K562 (cell line): ENCODE data around the gene PRPF8. TPM values are rescaled to one million over a fixed set of nuclear protein-coding genes. Genes with fewer than 3 reads are reported as not detected.

ENCODE experiments used
- ADNP ChIP-seq: fragments of 200-800 bp; sonication (Bioruptor generic); IDR thresholded peaks from 2 replicates; pipeline ENCODE4 v1.6.1; 2016; ENCODE audit warnings: missing genetic modification characterization, missing compliant biosample characterization
- ATF1 ChIP-seq, 2 experiments: fragments of 450-650 bp in 1 of 2; IDR thresholded peaks; 2 replicates each; pipeline ENCODE4 v1.6.1; 2016; ENCODE audit warnings: missing compliant biosample characterization in 1 of 2, missing genetic modification characterization in 1 of 2
- CBFB ChIP-seq: sonication (generic); formaldehyde crosslinking; IDR thresholded peaks from 2 replicates; pipeline ENCODE4 v1.4.0; 2020; ENCODE audit warnings: mild to moderate bottlenecking, missing genetic modification reagents
- E2F6 ChIP-seq, 2 experiments: IDR thresholded peaks; 2 replicates each; pipeline ENCODE4 v1.6.1; 2011; ENCODE audit warnings: borderline replicate concordance in 1 of 2, control low read depth in 1 of 2, low read depth in 1 of 2, low read length in 1 of 2, mild to moderate bottlenecking in 1 of 2, mixed read lengths in 1 of 2, moderate library complexity in 1 of 2; ENCODE audit not compliant: insufficient read depth in 1 of 2, insufficient read length in 1 of 2, poor library complexity in 1 of 2, severe bottlenecking in 1 of 2; ENCODE audit errors: extremely low read depth in 1 of 2
- EGR1 ChIP-seq: fragments of 450-650 bp; conservative IDR thresholded peaks from 2 replicates; pipeline ENCODE4 v1.6.1; 2017; ENCODE audit warnings: mild to moderate bottlenecking
- HLTF ChIP-seq: fragments of 450-650 bp; IDR thresholded peaks from 2 replicates; pipeline ENCODE4 v1.6.1; 2016
- L3MBTL2 ChIP-seq: fragments of 450-650 bp; IDR thresholded peaks from 2 replicates; pipeline ENCODE4 v1.6.1; 2016; ENCODE audit warnings: mild to moderate bottlenecking, moderate library complexity
- SAFB2 ChIP-seq: fragments of 200-400 bp; formaldehyde crosslinking; IDR thresholded peaks from 2 replicates; pipeline ENCODE4 v1.6.1; 2018; ENCODE audit warnings: borderline replicate concordance, low read length, low read depth, moderate library complexity; ENCODE audit not compliant: severe bottlenecking
- SMAD2 ChIP-seq: fragments of 150-350 bp; IDR thresholded peaks from 2 replicates; pipeline ENCODE4 v1.6.1; 2014; ENCODE audit warnings: low read depth, mild to moderate bottlenecking, low read length
- TBL1XR1 ChIP-seq, 2 experiments: IDR thresholded peaks; 2 replicates each; pipeline ENCODE4 v1.6.1; 2012; ENCODE audit warnings: improper control_type of control experiment in 2 of 2, low read length in 2 of 2, mild to moderate bottlenecking in 1 of 2
- TBP ChIP-seq: optimal IDR thresholded peaks from 2 replicates; pipeline ENCODE3; 2011; ENCODE audit warnings: low read depth, low read length, improper control_type of control experiment
- ZNF280B ChIP-seq: fragments of 250-450 bp; sonication (Bioruptor Pico); IDR thresholded peaks from 2 replicates; pipeline ENCODE4 v1.5.1; 2021; ENCODE audit warnings: mild to moderate bottlenecking
- ZNF583 ChIP-seq: fragments of 250-450 bp; sonication (Bioruptor Pico); IDR thresholded peaks from 2 replicates; pipeline ENCODE4 v1.4.0; 2020
- ZNF75A ChIP-seq: fragments of 450-650 bp; formaldehyde crosslinking; IDR thresholded peaks from 2 replicates; pipeline ENCODE4 v1.4.0; 2020; ENCODE audit warnings: mild to moderate bottlenecking
- polyA plus RNA-seq, 8 experiments: library from polyadenylated mRNA; depleted of rRNA in 4 of 8; stranded (reverse) in 5 of 8; unstranded in 3 of 8; fragments of >200 nt; fragmentation: Nextera tagmentation in 2 of 8; fragmentation: Illumina TruSeq in 1 of 8; extraction: Ambion mirVana in 2 of 8; extraction: Trizol in 1 of 8; gene quantifications; 2 replicates each; pipeline versions ENCODE4 v1.2.1 to v1.2.3, GENCODE V29; 2011 to 2014; ENCODE audit warnings: inconsistent platforms in 1 of 8, missing spikeins in 1 of 8
- total RNA-seq, 7 experiments: library from RNA; depleted of rRNA in 6 of 7; stranded (reverse); fragments of >200 nt in 6 of 7; fragmentation: Illumina TruSeq in 2 of 7; extraction: Trizol in 2 of 7; gene quantifications; 2 replicates each; pipeline versions ENCODE4 v1.2.1 to v1.2.3, GENCODE V29; 2011 to 2021; ENCODE audit warnings: low replicate concordance in 1 of 7
- TF ChIP-seq, protein P1 (sequence below): fragments of 250-450 bp; sonication (Bioruptor Pico); IDR thresholded peaks from 2 replicates; pipeline ENCODE4 v1.4.0; 2020; ENCODE audit warnings: mild to moderate bottlenecking, moderate library complexity
- TF ChIP-seq, protein P2 (sequence below): conservative IDR thresholded peaks from 2 replicates; pipeline ENCODE4 v1.6.1; 2011; ENCODE audit warnings: low read depth, mild to moderate bottlenecking, low read length; ENCODE audit not compliant: control insufficient read depth
- TF ChIP-seq, protein P3 (sequence below), 2 experiments: fragments of 150-350 bp in 1 of 2; IDR thresholded peaks; 2 replicates each; pipeline ENCODE4 v1.6.1; 2012 to 2016; ENCODE audit warnings: low read depth in 2 of 2, low read length in 2 of 2, mild to moderate bottlenecking in 1 of 2, moderate library complexity in 1 of 2
- TF ChIP-seq, protein P4 (sequence below): fragments of 250-450 bp; sonication (Bioruptor Pico); IDR thresholded peaks from 2 replicates; pipeline ENCODE4 v1.8.0; 2021; ENCODE audit warnings: moderate library complexity, mild to moderate bottlenecking, inconsistent platforms

The PRPF8 gene
- total and polyA plus RNA-seq, 9 of the 15 experiments (the other 6 are each of a cell fraction or from before 2014, with no cell fraction given), result 64.3 to 294 (median 85.9) TPM

DNA sequence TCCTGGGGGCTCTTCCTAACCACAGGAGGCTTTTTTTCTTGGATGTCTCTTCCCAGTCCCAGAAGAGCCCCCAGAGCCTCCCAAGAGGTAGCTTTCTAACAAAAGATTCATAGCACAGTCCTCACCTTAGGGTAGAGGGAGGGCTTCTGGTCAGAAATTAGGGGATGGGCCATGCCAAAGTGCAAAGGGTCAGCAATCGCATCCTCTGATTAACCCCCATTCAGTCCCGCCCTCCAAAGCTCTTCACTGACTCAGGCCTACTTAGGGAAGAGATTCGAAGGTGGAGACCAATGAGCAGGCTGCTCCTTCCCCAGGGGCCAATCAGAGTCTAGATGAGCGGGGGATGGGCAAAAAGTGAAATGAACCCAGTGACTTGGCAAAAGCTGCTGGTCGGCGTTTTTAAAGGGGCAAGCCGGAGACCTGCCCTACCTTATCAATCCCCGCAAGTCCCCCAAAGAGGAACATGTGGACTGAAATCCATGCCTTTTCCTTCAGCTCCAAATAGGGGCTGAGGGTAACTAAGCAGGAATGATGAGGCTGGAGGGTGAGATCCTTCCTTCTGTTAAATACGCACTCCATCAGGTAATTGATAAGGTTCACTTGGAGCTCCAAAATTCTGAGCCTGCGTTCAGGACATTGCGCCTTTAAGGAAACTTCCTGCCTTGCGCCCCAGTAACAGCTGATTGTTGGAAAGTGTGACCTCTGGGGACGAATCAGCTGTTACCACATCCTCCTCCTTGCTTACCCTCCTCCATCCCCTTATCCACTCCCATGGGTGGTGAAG lies 32.4 kb upstream of the PRPF8 start (continued):
- TF ChIP-seq, protein P1, sequence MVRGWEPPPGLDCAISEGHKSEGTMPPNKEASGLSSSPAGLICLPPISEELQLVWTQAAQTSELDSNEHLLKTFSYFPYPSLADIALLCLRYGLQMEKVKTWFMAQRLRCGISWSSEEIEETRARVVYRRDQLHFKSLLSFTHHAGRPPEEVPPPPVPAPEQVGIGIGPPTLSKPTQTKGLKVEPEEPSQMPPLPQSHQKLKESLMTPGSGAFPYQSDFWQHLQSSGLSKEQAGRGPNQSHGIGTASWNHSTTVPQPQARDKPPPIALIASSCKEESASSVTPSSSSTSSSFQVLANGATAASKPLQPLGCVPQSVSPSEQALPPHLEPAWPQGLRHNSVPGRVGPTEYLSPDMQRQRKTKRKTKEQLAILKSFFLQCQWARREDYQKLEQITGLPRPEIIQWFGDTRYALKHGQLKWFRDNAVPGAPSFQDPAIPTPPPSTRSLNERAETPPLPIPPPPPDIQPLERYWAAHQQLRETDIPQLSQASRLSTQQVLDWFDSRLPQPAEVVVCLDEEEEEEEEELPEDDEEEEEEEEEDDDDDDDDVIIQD, result no peak
- TF ChIP-seq TBL1XR1 (IDR thresholded peaks at IDR 0.05; ENCODE audit: low read length in 2 of 2) (peak; percentile 48 to 67; a peak in 1 of 4 replicates), SMAD2 (no peak), ATF1 (CRISPR knock-in tag; IDR thresholded peaks at IDR 0.05) (no peak), ATF1 (tag; IDR thresholded peaks at IDR 0.05) (peak; percentile 79), E2F6 (IDR thresholded peaks at IDR 0.05; ENCODE audit: borderline replicate concordance in 1 of 2, extremely low read depth in 1 of 2, insufficient read depth in 1 of 2, insufficient read length in 1 of 2, low read depth in 1 of 2, low read length in 1 of 2, poor library complexity in 1 of 2, severe bottlenecking in 1 of 2) (peak; percentile 20 to 47), EGR1 (no peak), L3MBTL2 (peak; percentile 69), SAFB2 (no peak), ZNF583 (CRISPR knock-in tag) (no peak), HLTF (no peak), TBP (peak; percentile 25), ZNF280B (CRISPR knock-in tag) (no peak), ADNP (no peak), CBFB (CRISPR knock-in tag) (0 out of 2 replicates have a peak, but pooled peaks have one; percentile 39), ZNF75A (CRISPR knock-in tag) (no peak)
- TF ChIP-seq, protein P2, sequence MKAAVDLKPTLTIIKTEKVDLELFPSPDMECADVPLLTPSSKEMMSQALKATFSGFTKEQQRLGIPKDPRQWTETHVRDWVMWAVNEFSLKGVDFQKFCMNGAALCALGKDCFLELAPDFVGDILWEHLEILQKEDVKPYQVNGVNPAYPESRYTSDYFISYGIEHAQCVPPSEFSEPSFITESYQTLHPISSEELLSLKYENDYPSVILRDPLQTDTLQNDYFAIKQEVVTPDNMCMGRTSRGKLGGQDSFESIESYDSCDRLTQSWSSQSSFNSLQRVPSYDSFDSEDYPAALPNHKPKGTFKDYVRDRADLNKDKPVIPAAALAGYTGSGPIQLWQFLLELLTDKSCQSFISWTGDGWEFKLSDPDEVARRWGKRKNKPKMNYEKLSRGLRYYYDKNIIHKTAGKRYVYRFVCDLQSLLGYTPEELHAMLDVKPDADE, result peak; percentile 89
- TF ChIP-seq, protein P3, sequence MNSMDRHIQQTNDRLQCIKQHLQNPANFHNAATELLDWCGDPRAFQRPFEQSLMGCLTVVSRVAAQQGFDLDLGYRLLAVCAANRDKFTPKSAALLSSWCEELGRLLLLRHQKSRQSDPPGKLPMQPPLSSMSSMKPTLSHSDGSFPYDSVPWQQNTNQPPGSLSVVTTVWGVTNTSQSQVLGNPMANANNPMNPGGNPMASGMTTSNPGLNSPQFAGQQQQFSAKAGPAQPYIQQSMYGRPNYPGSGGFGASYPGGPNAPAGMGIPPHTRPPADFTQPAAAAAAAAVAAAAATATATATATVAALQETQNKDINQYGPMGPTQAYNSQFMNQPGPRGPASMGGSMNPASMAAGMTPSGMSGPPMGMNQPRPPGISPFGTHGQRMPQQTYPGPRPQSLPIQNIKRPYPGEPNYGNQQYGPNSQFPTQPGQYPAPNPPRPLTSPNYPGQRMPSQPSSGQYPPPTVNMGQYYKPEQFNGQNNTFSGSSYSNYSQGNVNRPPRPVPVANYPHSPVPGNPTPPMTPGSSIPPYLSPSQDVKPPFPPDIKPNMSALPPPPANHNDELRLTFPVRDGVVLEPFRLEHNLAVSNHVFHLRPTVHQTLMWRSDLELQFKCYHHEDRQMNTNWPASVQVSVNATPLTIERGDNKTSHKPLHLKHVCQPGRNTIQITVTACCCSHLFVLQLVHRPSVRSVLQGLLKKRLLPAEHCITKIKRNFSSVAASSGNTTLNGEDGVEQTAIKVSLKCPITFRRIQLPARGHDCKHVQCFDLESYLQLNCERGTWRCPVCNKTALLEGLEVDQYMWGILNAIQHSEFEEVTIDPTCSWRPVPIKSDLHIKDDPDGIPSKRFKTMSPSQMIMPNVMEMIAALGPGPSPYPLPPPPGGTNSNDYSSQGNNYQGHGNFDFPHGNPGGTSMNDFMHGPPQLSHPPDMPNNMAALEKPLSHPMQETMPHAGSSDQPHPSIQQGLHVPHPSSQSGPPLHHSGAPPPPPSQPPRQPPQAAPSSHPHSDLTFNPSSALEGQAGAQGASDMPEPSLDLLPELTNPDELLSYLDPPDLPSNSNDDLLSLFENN (IDR thresholded peaks at IDR 0.05; ENCODE audit: low read depth in 2 of 2, low read length in 2 of 2), result no peak
- TF ChIP-seq, protein P4, sequence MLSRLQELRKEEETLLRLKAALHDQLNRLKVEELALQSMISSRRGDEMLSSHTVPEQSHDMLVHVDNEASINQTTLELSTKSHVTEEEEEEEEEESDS (CRISPR knock-in tag), result no peak
